ENCODE measurements around the gene TAF4.
"Not testable (repeated sequence)": the region's sequence is repeated elsewhere in the genome, so short reads cannot be mapped to it uniquely, and the experiment has no call there.

The TAF4 gene

GRCh38 chr20:62059401-62059800, 6.3 kb downstream of the TAF4 start:
- in situ Hi-C loops (cut with MboI; ENCODE audit: low sequenced_read_pairs), result no loop called here

- in situ Hi-C loops (cut with MboI; ENCODE audit: low sequenced_read_pairs), result no loop called here
These were observed 6.7 kb downstream of the TAF4 start for GRCh38 chr20:62058941-62059340.

GRCh38 chr20:62056975-62057374, 8.7 kb downstream of the TAF4 start:
- in situ Hi-C loops (cut with MboI; ENCODE audit: low sequenced_read_pairs), result no loop called here

- in situ Hi-C loops (cut with MboI; ENCODE audit: low sequenced_read_pairs), result no loop called here
These were observed 9.3 kb downstream of the TAF4 start for GRCh38 chr20:62056377-62056776.

- in situ Hi-C loops (cut with MboI; ENCODE audit: low sequenced_read_pairs), result not testable (repeated sequence)
These were observed 9.9 kb downstream of the TAF4 start for GRCh38 chr20:62055862-62056115.

- in situ Hi-C loops (cut with MboI; ENCODE audit: low sequenced_read_pairs), result no loop called here
These were observed 10.4 kb downstream of the TAF4 start for GRCh38 chr20:62055106-62055861.

GRCh38 chr20:62054451-62054953, 11.2 kb downstream of the TAF4 start:
- in situ Hi-C loops (cut with MboI; ENCODE audit: low sequenced_read_pairs), result no loop called here

GRCh38 chr20:62053465-62054196, 12.1 kb downstream of the TAF4 start:
- in situ Hi-C loops (cut with MboI; ENCODE audit: low sequenced_read_pairs), result no loop called here

- in situ Hi-C loops (cut with MboI; ENCODE audit: low sequenced_read_pairs), result no loop called here
These were observed 12.7 kb downstream of the TAF4 start for GRCh38 chr20:62052842-62053464.

- in situ Hi-C loops (cut with MboI; ENCODE audit: low sequenced_read_pairs), result no loop called here
These were observed 13.3 kb downstream of the TAF4 start for GRCh38 chr20:62052336-62052841.

- in situ Hi-C loops (cut with MboI; ENCODE audit: low sequenced_read_pairs), result no loop called here
These were observed 14.0 kb downstream of the TAF4 start for GRCh38 chr20:62051546-62052255.

GRCh38 chr20:62051144-62051543, 14.5 kb downstream of the TAF4 start:
- in situ Hi-C loops (cut with MboI; ENCODE audit: low sequenced_read_pairs), result no loop called here

- in situ Hi-C loops (cut with MboI; ENCODE audit: low sequenced_read_pairs), result no loop called here
These were observed 15.2 kb downstream of the TAF4 start for GRCh38 chr20:62050166-62051120.

GRCh38 chr20:62049342-62050165, 16.1 kb downstream of the TAF4 start:
- in situ Hi-C loops (cut with MboI; ENCODE audit: low sequenced_read_pairs), result no loop called here

- in situ Hi-C loops (cut with MboI; ENCODE audit: low sequenced_read_pairs), result no loop called here
These were observed 16.8 kb downstream of the TAF4 start for GRCh38 chr20:62048821-62049291.

GRCh38 chr20:62048346-62048761, 17.3 kb downstream of the TAF4 start:
- in situ Hi-C loops (cut with MboI; ENCODE audit: low sequenced_read_pairs), result no loop called here

GRCh38 chr20:62047666-62048345, 17.9 kb downstream of the TAF4 start:
- in situ Hi-C loops (cut with MboI; ENCODE audit: low sequenced_read_pairs), result no loop called here

GRCh38 chr20:62046431-62046830, 19.2 kb downstream of the TAF4 start:
- in situ Hi-C loops (cut with MboI; ENCODE audit: low sequenced_read_pairs), result no loop called here

Measured in HL-60/S4 (cell line).